ENCODE data around the gene STPG4.

STPG4 gene

GRCh38 chr2:47037678-47038077 is 117.4 kb downstream of the STPG4 start:
- TF ChIP-seq, protein P1, sequence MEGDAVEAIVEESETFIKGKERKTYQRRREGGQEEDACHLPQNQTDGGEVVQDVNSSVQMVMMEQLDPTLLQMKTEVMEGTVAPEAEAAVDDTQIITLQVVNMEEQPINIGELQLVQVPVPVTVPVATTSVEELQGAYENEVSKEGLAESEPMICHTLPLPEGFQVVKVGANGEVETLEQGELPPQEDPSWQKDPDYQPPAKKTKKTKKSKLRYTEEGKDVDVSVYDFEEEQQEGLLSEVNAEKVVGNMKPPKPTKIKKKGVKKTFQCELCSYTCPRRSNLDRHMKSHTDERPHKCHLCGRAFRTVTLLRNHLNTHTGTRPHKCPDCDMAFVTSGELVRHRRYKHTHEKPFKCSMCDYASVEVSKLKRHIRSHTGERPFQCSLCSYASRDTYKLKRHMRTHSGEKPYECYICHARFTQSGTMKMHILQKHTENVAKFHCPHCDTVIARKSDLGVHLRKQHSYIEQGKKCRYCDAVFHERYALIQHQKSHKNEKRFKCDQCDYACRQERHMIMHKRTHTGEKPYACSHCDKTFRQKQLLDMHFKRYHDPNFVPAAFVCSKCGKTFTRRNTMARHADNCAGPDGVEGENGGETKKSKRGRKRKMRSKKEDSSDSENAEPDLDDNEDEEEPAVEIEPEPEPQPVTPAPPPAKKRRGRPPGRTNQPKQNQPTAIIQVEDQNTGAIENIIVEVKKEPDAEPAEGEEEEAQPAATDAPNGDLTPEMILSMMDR (IDR thresholded peaks at IDR 0.05; ENCODE audit: low read depth, low read length): no peak
- H3K4me3 ChIP-seq (ENCODE audit: low read depth, low read length): no peak overlapping the region
